ENCODE measurements around the gene ZBTB20. TPM values are rescaled to one million over a fixed set of nuclear protein-coding genes. Genes with fewer than 3 reads are reported as not detected.
A peak's percentile ranks its signal among the peaks of the same experiment; 100 is the strongest.

Gene ZBTB20
- total RNA-seq, 1 donor from 2014 or later, result 62.0 TPM

GRCh38 chr3:114664006-114664405 is 483.1 kb downstream of the ZBTB20 start:
- H3K4me3 ChIP-seq, result no peak overlapping the region
- no peak overlapping the region for H3K27ac ChIP-seq (replicated peaks)
- peaks cover 10% of the 10 kb centered on the region for H3K9me3 ChIP-seq (replicated peaks)
- intact Hi-C loops (cut with micrococcal nuclease), result no loop called here
- H3K36me3 ChIP-seq, result no peaks in the 10 kb centered on the region
- no peaks in the 10 kb centered on the region for H3K27me3 ChIP-seq (ENCODE audit: low read depth)
- TF ChIP-seq CTCF (IDR thresholded peaks at IDR 0.05; ENCODE audit: borderline replicate concordance), result no peak
- DNase-seq, result no peak
- peaks cover 56% of the 10 kb centered on the region for H3K4me1 ChIP-seq

GRCh38 chr3:114660808-114661207 is 486.3 kb downstream of the ZBTB20 start:
- Histone ChIP-seq H3K27me3 (ENCODE audit: low read depth) (no peaks in the 10 kb centered on the region), H3K4me1 (peaks cover 32% of the 10 kb centered on the region), H3K36me3 (no peaks in the 10 kb centered on the region), H3K9me3 (replicated peaks) (peaks cover 10% of the 10 kb centered on the region), H3K27ac (replicated peaks) (peak overlapping the region; percentile 90), H3K4me3 (no peak overlapping the region)
- intact Hi-C loops (cut with micrococcal nuclease), result no loop called here
- DNase-seq, result no peak
- no peak for TF ChIP-seq CTCF (IDR thresholded peaks at IDR 0.05; ENCODE audit: borderline replicate concordance)

GRCh38 chr3:114660124-114660523 is 487.0 kb downstream of the ZBTB20 start:
- peak overlapping the region; percentile 26 for H3K4me3 ChIP-seq
- no peaks in the 10 kb centered on the region for H3K27me3 ChIP-seq (ENCODE audit: low read depth)
- intact Hi-C loops (cut with micrococcal nuclease), result no loop called here
- H3K9me3 ChIP-seq (replicated peaks), result peaks cover 10% of the 10 kb centered on the region
- DNase-seq, result peak; percentile 24
- no peaks in the 10 kb centered on the region for H3K36me3 ChIP-seq
- peaks cover 30% of the 10 kb centered on the region for H3K4me1 ChIP-seq
- TF ChIP-seq CTCF (IDR thresholded peaks at IDR 0.05; ENCODE audit: borderline replicate concordance), result no peak
- peak overlapping the region; percentile 90 for H3K27ac ChIP-seq (replicated peaks)

- no peaks in the 10 kb centered on the region for H3K27me3 ChIP-seq (ENCODE audit: low read depth)
- no peak for DNase-seq
- H3K27ac ChIP-seq (replicated peaks), result peak overlapping the region; percentile 90
- H3K9me3 ChIP-seq (replicated peaks), result peaks cover 10% of the 10 kb centered on the region
- no peaks in the 10 kb centered on the region for H3K36me3 ChIP-seq
- peak overlapping the region; percentile 26 for H3K4me3 ChIP-seq
- TF ChIP-seq CTCF (IDR thresholded peaks at IDR 0.05; ENCODE audit: borderline replicate concordance), result peak; percentile 46
- intact Hi-C loops (cut with micrococcal nuclease), result no loop called here
- peaks cover 30% of the 10 kb centered on the region for H3K4me1 ChIP-seq
Observed at GRCh38 chr3:114659109-114660061, 487.7 kb downstream of the ZBTB20 start.

- H3K9me3 ChIP-seq (replicated peaks), result no peaks in the 10 kb centered on the region
- no peak for DNase-seq
- H3K27ac ChIP-seq (replicated peaks), result peak overlapping the region; percentile 47
Observed at GRCh38 chr3:114651555-114651954, 495.5 kb downstream of the ZBTB20 start.

More at GRCh38 chr3:114651555-114651954, 495.5 kb downstream of the ZBTB20 start:
- no peak for TF ChIP-seq CTCF (IDR thresholded peaks at IDR 0.05; ENCODE audit: borderline replicate concordance)
- intact Hi-C loops (cut with micrococcal nuclease), result no loop called here
- no peak overlapping the region for H3K4me3 ChIP-seq
- peaks cover 30% of the 10 kb centered on the region for H3K4me1 ChIP-seq
- H3K36me3 ChIP-seq, result no peaks in the 10 kb centered on the region
- H3K27me3 ChIP-seq (ENCODE audit: low read depth), result no peaks in the 10 kb centered on the region
